SK-N-SH treated with all-trans-retinoic acid at 6 μM for 48 hours (cell line): ENCODE data around the gene EVA1C.

Experiments used
- ATAC-seq: fragments of 200-7000 bp; cut with Tn5 transposase; 3 replicates; pipeline ENCODE4 v1.9.1; 2020; ENCODE audit warnings: mild to moderate bottlenecking, moderate library complexity
- ARNTL ChIP-seq: fragments of 450-650 bp; formaldehyde crosslinking; IDR thresholded peaks from 2 replicates; pipeline ENCODE4 v1.5.0; 2020; ENCODE audit warnings: low read depth, mild to moderate bottlenecking, moderate library complexity, borderline replicate concordance
- BACH2 ChIP-seq: fragments of 250-450 bp; sonication (Bioruptor Pico); IDR thresholded peaks from 2 replicates; pipeline ENCODE4 v1.9.0; 2021; ENCODE audit warnings: mild to moderate bottlenecking, borderline replicate concordance
- CREB5 ChIP-seq: fragments of 250-450 bp; sonication (Bioruptor Pico); IDR thresholded peaks from 2 replicates; pipeline ENCODE4 v1.5.1; 2020; ENCODE audit warnings: low read depth, mild to moderate bottlenecking, moderate library complexity
- CSDC2 ChIP-seq: fragments of 250-450 bp; sonication (Bioruptor Pico); IDR thresholded peaks from 2 replicates; pipeline ENCODE4 v1.5.0; 2020; ENCODE audit warnings: mild to moderate bottlenecking, moderate library complexity
- ESRRG ChIP-seq: fragments of 250-450 bp; sonication (Bioruptor Pico); IDR thresholded peaks from 2 replicates; pipeline ENCODE4 v1.6.1; 2021; ENCODE audit warnings: mild to moderate bottlenecking
- GLIS3 ChIP-seq: fragments of 250-450 bp; sonication (Bioruptor Pico); IDR thresholded peaks from 2 replicates; pipeline ENCODE4 v1.5.0; 2020; ENCODE audit warnings: mild to moderate bottlenecking, moderate library complexity
- ISL1 ChIP-seq: fragments of 250-450 bp; sonication (Bioruptor Pico); IDR thresholded peaks from 2 replicates; pipeline ENCODE4 v2.1.2; 2022; ENCODE audit warnings: mild to moderate bottlenecking, moderate library complexity
- OSR1 ChIP-seq: fragments of 250-450 bp; sonication (Bioruptor Pico); IDR thresholded peaks from 2 replicates; pipeline ENCODE4 v1.8.0; 2022; ENCODE audit warnings: moderate library complexity, mild to moderate bottlenecking, inconsistent platforms
- POU6F1 ChIP-seq: fragments of 250-450 bp; sonication (Bioruptor Pico); IDR thresholded peaks from 2 replicates; pipeline ENCODE4 v1.8.0; 2021; ENCODE audit warnings: low read depth, mild to moderate bottlenecking, moderate library complexity, borderline replicate concordance
- PPARA ChIP-seq: fragments of 250-450 bp; sonication (Bioruptor Pico); IDR thresholded peaks from 2 replicates; pipeline ENCODE4 v1.5.0; 2020; ENCODE audit warnings: mild to moderate bottlenecking, borderline replicate concordance
- RARB ChIP-seq: fragments of 250-450 bp; sonication (Bioruptor Pico); IDR thresholded peaks from 2 replicates; pipeline ENCODE4 v1.8.0; 2021; ENCODE audit warnings: mild to moderate bottlenecking, moderate library complexity
- SNAI2 ChIP-seq: fragments of 250-450 bp; sonication (Bioruptor Pico); IDR thresholded peaks from 2 replicates; pipeline ENCODE4 v1.5.0; 2020; ENCODE audit warnings: mild to moderate bottlenecking, moderate library complexity
- TCF4 ChIP-seq: fragments of 250-450 bp; sonication (Bioruptor Pico); IDR thresholded peaks from 2 replicates; pipeline ENCODE4 v1.8.0; 2021; ENCODE audit warnings: mild to moderate bottlenecking, moderate library complexity, borderline replicate concordance
- TOX ChIP-seq: fragments of 250-450 bp; sonication (Bioruptor Pico); IDR thresholded peaks from 2 replicates; pipeline ENCODE4 v1.8.0; 2021; ENCODE audit warnings: mild to moderate bottlenecking, moderate library complexity, borderline replicate concordance
- ZFP30 ChIP-seq: fragments of 450-650 bp; formaldehyde crosslinking; IDR thresholded peaks from 2 replicates; pipeline ENCODE4 v1.5.0; 2022; ENCODE audit warnings: mild to moderate bottlenecking, moderate library complexity
- ZNF565 ChIP-seq: fragments of 450-650 bp; formaldehyde crosslinking; conservative IDR thresholded peaks from 2 replicates; pipeline ENCODE4 v1.5.0; 2020; ENCODE audit warnings: low read depth, mild to moderate bottlenecking, moderate library complexity
- ZNF70 ChIP-seq: fragments of 450-650 bp; formaldehyde crosslinking; IDR thresholded peaks from 2 replicates; pipeline ENCODE4 v1.5.0; 2020; ENCODE audit warnings: mild to moderate bottlenecking, moderate library complexity
- ZNF8 ChIP-seq: fragments of 450-650 bp; formaldehyde crosslinking; IDR thresholded peaks from 2 replicates; pipeline ENCODE4 v1.5.0; 2020; ENCODE audit warnings: mild to moderate bottlenecking, moderate library complexity
- TF ChIP-seq, protein P1 (sequence below): fragments of 250-450 bp; sonication (Bioruptor Pico); IDR thresholded peaks from 2 replicates; pipeline ENCODE4 v1.8.0; 2020; ENCODE audit warnings: mild to moderate bottlenecking, moderate library complexity, borderline replicate concordance
- TF ChIP-seq, protein P2 (sequence below): fragments of 250-450 bp; sonication (Bioruptor Pico); IDR thresholded peaks from 2 replicates; pipeline ENCODE4 v1.5.1; 2021; ENCODE audit warnings: mild to moderate bottlenecking, moderate library complexity
- TF ChIP-seq, protein P3 (sequence below): fragments of 250-450 bp; sonication (Bioruptor Pico); IDR thresholded peaks from 2 replicates; pipeline ENCODE4 v1.5.0; 2020; ENCODE audit warnings: mild to moderate bottlenecking, moderate library complexity

EVA1C gene

GRCh38 chr21:32482565-32483292, 70.2 kb downstream of the EVA1C start (continued):
- TF ChIP-seq BACH2 (CRISPR knock-in tag) (no peak), SNAI2 (CRISPR knock-in tag) (no peak), ZNF565 (no peak), ESRRG (no peak)
- TF ChIP-seq, protein P1, sequence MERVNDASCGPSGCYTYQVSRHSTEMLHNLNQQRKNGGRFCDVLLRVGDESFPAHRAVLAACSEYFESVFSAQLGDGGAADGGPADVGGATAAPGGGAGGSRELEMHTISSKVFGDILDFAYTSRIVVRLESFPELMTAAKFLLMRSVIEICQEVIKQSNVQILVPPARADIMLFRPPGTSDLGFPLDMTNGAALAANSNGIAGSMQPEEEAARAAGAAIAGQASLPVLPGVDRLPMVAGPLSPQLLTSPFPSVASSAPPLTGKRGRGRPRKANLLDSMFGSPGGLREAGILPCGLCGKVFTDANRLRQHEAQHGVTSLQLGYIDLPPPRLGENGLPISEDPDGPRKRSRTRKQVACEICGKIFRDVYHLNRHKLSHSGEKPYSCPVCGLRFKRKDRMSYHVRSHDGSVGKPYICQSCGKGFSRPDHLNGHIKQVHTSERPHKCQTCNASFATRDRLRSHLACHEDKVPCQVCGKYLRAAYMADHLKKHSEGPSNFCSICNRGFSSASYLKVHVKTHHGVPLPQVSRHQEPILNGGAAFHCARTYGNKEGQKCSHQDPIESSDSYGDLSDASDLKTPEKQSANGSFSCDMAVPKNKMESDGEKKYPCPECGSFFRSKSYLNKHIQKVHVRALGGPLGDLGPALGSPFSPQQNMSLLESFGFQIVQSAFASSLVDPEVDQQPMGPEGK, result no peak

- no peak for ATAC-seq
- TF ChIP-seq CSDC2 (CRISPR knock-in tag), result no peak
- no peak for TF ChIP-seq POU6F1 (CRISPR knock-in tag)
- no peak for TF ChIP-seq BACH2 (CRISPR knock-in tag)
- TF ChIP-seq ARNTL (CRISPR knock-in tag), result no peak
- no peak for TF ChIP-seq RARB (CRISPR knock-in tag)
- no peak for TF ChIP-seq TOX (CRISPR knock-in tag)
- TF ChIP-seq OSR1, result no peak
- TF ChIP-seq ZFP30 (CRISPR knock-in tag), result no peak
- TF ChIP-seq, protein P2, sequence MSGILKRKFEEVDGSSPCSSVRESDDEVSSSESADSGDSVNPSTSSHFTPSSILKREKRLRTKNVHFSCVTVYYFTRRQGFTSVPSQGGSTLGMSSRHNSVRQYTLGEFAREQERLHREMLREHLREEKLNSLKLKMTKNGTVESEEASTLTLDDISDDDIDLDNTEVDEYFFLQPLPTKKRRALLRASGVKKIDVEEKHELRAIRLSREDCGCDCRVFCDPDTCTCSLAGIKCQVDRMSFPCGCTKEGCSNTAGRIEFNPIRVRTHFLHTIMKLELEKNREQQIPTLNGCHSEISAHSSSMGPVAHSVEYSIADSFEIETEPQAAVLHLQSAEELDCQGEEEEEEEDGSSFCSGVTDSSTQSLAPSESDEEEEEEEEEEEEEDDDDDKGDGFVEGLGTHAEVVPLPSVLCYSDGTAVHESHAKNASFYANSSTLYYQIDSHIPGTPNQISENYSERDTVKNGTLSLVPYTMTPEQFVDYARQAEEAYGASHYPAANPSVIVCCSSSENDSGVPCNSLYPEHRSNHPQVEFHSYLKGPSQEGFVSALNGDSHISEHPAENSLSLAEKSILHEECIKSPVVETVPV (CRISPR knock-in tag), result no peak
- TF ChIP-seq, protein P3, sequence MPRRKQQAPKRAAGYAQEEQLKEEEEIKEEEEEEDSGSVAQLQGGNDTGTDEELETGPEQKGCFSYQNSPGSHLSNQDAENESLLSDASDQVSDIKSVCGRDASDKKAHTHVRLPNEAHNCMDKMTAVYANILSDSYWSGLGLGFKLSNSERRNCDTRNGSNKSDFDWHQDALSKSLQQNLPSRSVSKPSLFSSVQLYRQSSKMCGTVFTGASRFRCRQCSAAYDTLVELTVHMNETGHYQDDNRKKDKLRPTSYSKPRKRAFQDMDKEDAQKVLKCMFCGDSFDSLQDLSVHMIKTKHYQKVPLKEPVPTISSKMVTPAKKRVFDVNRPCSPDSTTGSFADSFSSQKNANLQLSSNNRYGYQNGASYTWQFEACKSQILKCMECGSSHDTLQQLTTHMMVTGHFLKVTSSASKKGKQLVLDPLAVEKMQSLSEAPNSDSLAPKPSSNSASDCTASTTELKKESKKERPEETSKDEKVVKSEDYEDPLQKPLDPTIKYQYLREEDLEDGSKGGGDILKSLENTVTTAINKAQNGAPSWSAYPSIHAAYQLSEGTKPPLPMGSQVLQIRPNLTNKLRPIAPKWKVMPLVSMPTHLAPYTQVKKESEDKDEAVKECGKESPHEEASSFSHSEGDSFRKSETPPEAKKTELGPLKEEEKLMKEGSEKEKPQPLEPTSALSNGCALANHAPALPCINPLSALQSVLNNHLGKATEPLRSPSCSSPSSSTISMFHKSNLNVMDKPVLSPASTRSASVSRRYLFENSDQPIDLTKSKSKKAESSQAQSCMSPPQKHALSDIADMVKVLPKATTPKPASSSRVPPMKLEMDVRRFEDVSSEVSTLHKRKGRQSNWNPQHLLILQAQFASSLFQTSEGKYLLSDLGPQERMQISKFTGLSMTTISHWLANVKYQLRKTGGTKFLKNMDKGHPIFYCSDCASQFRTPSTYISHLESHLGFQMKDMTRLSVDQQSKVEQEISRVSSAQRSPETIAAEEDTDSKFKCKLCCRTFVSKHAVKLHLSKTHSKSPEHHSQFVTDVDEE, result no peak
- no peak for TF ChIP-seq CREB5
- TF ChIP-seq GLIS3 (CRISPR knock-in tag), result no peak
- no peak for TF ChIP-seq ISL1 (CRISPR knock-in tag)
- TF ChIP-seq ZNF8, result no peak
- TF ChIP-seq ZNF70, result no peak
- TF ChIP-seq ESRRG, result no peak
- TF ChIP-seq SNAI2 (CRISPR knock-in tag), result no peak
- TF ChIP-seq, all 23 proteins: peak for 0
Observed at GRCh38 chr21:32483293-32483595, 70.7 kb downstream of the EVA1C start.

DNA sequence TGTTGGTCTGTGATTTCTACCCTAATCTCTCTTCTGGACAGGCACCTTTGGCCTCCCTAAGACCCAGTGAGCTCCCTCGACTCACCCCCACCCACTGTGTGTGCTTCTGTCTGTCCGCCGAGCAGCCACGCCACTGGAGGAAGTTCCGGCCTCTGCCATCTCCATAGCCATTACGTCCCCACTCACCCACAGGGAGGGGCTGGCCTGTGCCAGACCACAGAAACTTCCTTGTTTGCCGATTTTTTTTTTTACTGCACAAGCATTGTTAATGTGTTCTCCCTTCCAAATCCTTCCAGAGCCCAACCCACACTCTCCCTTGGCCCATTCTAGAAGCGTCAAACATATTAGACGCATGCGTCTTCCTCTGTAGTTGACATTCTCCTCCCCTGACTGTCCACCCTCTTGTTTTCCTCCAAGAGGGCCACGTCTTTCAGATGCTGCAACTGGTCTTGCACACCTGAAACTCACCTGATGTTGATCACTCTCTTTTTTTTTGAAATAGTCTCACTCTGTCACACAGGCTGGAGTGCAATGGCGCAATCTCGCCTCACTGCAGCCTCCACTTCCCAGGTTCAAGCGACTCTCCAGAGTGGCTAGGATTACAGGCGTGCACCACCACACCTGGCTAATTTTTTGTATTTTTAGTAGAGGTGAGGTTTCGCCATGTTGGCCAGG, 72.3 kb downstream of the EVA1C start:
- no peak for TF ChIP-seq PPARA (CRISPR knock-in tag)
- TF ChIP-seq, protein P3, result no peak
- no peak for TF ChIP-seq BACH2 (CRISPR knock-in tag)
- no peak for TF ChIP-seq TCF4 (CRISPR knock-in tag)
- no peak for TF ChIP-seq CSDC2 (CRISPR knock-in tag)
- TF ChIP-seq OSR1, result no peak
- TF ChIP-seq GLIS3 (CRISPR knock-in tag), result no peak
- no peak for TF ChIP-seq SNAI2 (CRISPR knock-in tag)
- TF ChIP-seq ZNF8, result no peak
- TF ChIP-seq POU6F1 (CRISPR knock-in tag), result no peak
- TF ChIP-seq, protein P2 (CRISPR knock-in tag), result no peak
- TF ChIP-seq TOX (CRISPR knock-in tag), result no peak
- no peak for ATAC-seq
